Fibroblast of lung (primary cell): Measurements from ENCODE around the gene ST6GAL1. TPM values are rescaled to one million over a fixed set of nuclear protein-coding genes. Genes with fewer than 3 reads are reported as not detected.

Experiments used
- DNase-seq, 2 donors: peaks; one replicate each; pipeline versions ENCODE4 v3.0.0 to v3.0.0-alpha.2; 2010; ENCODE audit warnings: low read depth in 2 of 2
- H2AFZ ChIP-seq: 2 replicates; pipeline ENCODE4 v1.5.1; 2012; ENCODE audit warnings: low read length, control low read depth, inconsistent platforms
- H3K27ac ChIP-seq: 2 replicates; pipeline ENCODE4 v1.5.1; 2011; ENCODE audit warnings: low read length, control low read depth; ENCODE audit not compliant: insufficient read depth
- H3K27me3 ChIP-seq: 2 replicates; pipeline ENCODE4 v1.5.1; 2011; ENCODE audit warnings: mild to moderate bottlenecking, low read length; ENCODE audit not compliant: control insufficient read depth, insufficient read depth
- H3K36me3 ChIP-seq: 2 replicates; pipeline ENCODE4 v1.5.1; 2011; ENCODE audit warnings: low read length; ENCODE audit not compliant: control insufficient read depth, insufficient read depth
- H3K4me1 ChIP-seq: 2 replicates; pipeline ENCODE4 v1.5.1; 2011; ENCODE audit warnings: low read length; ENCODE audit not compliant: control insufficient read depth, insufficient read depth; ENCODE audit errors: extremely low read depth
- H3K4me2 ChIP-seq: 2 replicates; pipeline ENCODE4 v1.5.1; 2011; ENCODE audit warnings: low read length, control low read depth; ENCODE audit not compliant: insufficient read depth; ENCODE audit errors: extremely low read depth
- H3K4me3 ChIP-seq, 4 experiments: fragments of 200-600 bp in 1 of 4; sonication (generic) in 1 of 4; replicated peaks in 1 of 4; 2 replicates each; pipeline ENCODE4 v1.5.1; 2011 to 2016; ENCODE audit warnings: low read length in 4 of 4, low read depth in 3 of 4, mild to moderate bottlenecking in 3 of 4, control low read depth in 2 of 4, inconsistent platforms in 1 of 4, mixed read lengths in 1 of 4; ENCODE audit not compliant: insufficient read depth in 1 of 4; ENCODE audit errors: control extremely low read depth in 1 of 4
- H3K79me2 ChIP-seq: 2 replicates; pipeline ENCODE4 v1.5.1; 2012; ENCODE audit warnings: mild to moderate bottlenecking, low read length, inconsistent platforms; ENCODE audit not compliant: control insufficient read depth, insufficient read depth
- H3K9ac ChIP-seq: 2 replicates; pipeline ENCODE4 v1.5.1; 2011; ENCODE audit warnings: mild to moderate bottlenecking, low read length, control low read depth; ENCODE audit not compliant: insufficient read depth
- H3K9me3 ChIP-seq: 2 replicates; pipeline ENCODE4 v1.5.1; 2012; ENCODE audit warnings: low read depth, low read length; ENCODE audit not compliant: control insufficient read depth, insufficient read depth
- H4K20me1 ChIP-seq: 2 replicates; pipeline ENCODE4 v1.5.1; 2011; ENCODE audit warnings: low read length; ENCODE audit not compliant: control insufficient read depth, insufficient read depth; ENCODE audit errors: extremely low read depth
- EZH2 ChIP-seq: IDR thresholded peaks from 2 replicates; pipeline ENCODE4 v1.5.1; 2012; ENCODE audit warnings: low read length, control low read depth, mild to moderate bottlenecking; ENCODE audit errors: missing control alignments
- polyA plus RNA-seq, 2 donors: library from polyadenylated mRNA; depleted of rRNA in 1 of 2; stranded (reverse) in 1 of 2; unstranded in 1 of 2; fragments of >200 nt; gene quantifications; 2 replicates each; pipeline ENCODE4 v1.2.1, GENCODE V29; 2011 to 2012; ENCODE audit warnings: missing spikeins in 1 of 2
- total RNA-seq: library from RNA; depleted of rRNA; stranded (reverse); fragments of >200 nt; gene quantifications from 2 replicates; pipeline ENCODE4 v1.2.1, GENCODE V29; 2014
- TF ChIP-seq, protein P1 (sequence below), 2 donors: IDR thresholded peaks in 1 of 2; conservative IDR thresholded peaks in 1 of 2; 1 replicate in 1 of 2; 2 replicates in 1 of 2; pipeline ENCODE4 v1.5.1; 2011 to 2012; ENCODE audit warnings: low read length in 2 of 2, control low read depth in 1 of 2, inconsistent platforms in 1 of 2, low read depth in 1 of 2, mild to moderate bottlenecking in 1 of 2

Gene ST6GAL1
- total and polyA plus RNA-seq, 2 donors (not counting 1 experiment from before 2014, with no cell fraction given) = 0.83 to 1.00 TPM

DNA sequence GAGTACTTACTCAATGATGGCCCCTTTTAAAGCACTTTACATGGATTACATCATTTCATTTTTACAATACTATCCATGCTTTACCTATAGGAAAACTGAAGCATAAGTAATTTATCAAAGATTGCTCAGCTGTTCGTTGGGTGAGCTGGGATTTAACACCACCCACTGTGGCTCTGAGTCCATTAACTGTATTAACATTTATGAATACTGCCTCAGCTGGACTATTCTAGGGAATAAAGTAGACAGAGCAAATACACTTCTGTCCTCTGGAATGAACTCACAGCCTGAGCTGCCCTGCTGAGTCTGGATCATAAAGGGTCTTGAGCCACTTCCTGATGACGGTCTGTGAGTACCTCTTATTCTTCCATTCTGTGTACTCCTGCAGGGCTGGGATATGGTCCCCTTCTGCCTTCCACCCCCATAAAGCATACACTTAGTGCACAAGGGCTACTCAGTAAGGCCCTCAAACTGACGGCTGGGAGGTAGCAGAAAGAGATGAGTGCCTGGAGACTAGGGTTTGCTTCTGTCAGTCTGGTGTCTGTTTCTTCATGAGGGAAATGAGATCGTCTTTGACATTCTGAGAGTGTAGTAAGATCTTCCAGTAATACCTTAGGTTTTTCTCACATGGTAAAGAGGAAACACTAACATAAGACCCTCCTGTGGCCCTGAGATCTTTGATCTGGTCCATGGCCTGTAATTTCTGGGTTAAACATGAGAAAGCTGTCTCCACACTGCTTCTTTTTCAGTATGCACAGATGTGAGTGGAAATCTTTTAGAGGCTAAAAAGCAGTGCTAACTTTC lies 12.6 kb upstream of the ST6GAL1 start:
- Histone ChIP-seq H4K20me1 (no peaks in the 10 kb centered on the region), H3K4me2 (no peak overlapping the region), H2AFZ (no peak overlapping the region), H3K9me3 (no peaks in the 10 kb centered on the region), H3K4me3 (no peak overlapping the region), H3K79me2 (no peaks in the 10 kb centered on the region), H3K27ac (no peak overlapping the region), H3K27me3 (peaks cover 6% of the 10 kb centered on the region), H3K4me1 (no peaks in the 10 kb centered on the region), H3K9ac (no peak overlapping the region), H3K36me3 (no peaks in the 10 kb centered on the region)
- no peak for DNase-seq
- TF ChIP-seq, protein P1, sequence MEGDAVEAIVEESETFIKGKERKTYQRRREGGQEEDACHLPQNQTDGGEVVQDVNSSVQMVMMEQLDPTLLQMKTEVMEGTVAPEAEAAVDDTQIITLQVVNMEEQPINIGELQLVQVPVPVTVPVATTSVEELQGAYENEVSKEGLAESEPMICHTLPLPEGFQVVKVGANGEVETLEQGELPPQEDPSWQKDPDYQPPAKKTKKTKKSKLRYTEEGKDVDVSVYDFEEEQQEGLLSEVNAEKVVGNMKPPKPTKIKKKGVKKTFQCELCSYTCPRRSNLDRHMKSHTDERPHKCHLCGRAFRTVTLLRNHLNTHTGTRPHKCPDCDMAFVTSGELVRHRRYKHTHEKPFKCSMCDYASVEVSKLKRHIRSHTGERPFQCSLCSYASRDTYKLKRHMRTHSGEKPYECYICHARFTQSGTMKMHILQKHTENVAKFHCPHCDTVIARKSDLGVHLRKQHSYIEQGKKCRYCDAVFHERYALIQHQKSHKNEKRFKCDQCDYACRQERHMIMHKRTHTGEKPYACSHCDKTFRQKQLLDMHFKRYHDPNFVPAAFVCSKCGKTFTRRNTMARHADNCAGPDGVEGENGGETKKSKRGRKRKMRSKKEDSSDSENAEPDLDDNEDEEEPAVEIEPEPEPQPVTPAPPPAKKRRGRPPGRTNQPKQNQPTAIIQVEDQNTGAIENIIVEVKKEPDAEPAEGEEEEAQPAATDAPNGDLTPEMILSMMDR (conservative IDR thresholded peaks at IDR 0.05 in 1 of 2, IDR thresholded peaks at IDR 0.05 in 1 of 2; ENCODE audit: low read depth in 1 of 2, low read length in 2 of 2) = no peak
- no peak for TF ChIP-seq EZH2

DNA sequence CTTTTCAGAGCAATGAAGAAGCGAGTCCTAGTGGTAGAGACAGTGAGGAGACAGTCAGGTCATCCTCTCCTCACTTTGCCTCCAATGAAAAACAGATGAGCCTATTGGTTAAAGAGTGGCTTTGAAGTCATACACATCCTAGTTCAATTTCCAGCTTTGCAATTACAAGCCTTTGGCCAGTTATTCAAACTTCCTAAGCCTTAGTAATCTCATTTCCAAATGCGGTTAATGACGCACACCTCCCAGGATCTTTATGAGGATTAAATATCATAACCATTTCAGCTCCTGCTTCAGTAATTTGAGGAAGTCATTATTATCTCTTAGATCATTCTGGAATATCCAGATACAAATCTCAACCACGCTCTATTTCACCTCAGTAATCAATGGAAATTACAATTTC lies 10.0 kb upstream of the ST6GAL1 start:
- Histone ChIP-seq H2AFZ (no peak overlapping the region), H3K4me2 (no peak overlapping the region), H3K27ac (no peak overlapping the region), H3K27me3 (peaks cover 6% of the 10 kb centered on the region), H3K9ac (no peak overlapping the region), H3K79me2 (no peaks in the 10 kb centered on the region), H3K4me1 (no peaks in the 10 kb centered on the region), H3K9me3 (no peaks in the 10 kb centered on the region), H3K36me3 (no peaks in the 10 kb centered on the region), H3K4me3 (no peak overlapping the region), H4K20me1 (no peaks in the 10 kb centered on the region)
- TF ChIP-seq EZH2 = no peak
- TF ChIP-seq, protein P1 (conservative IDR thresholded peaks at IDR 0.05 in 1 of 2, IDR thresholded peaks at IDR 0.05 in 1 of 2; ENCODE audit: low read depth in 1 of 2, low read length in 2 of 2) = no peak
- no peak for DNase-seq

DNA sequence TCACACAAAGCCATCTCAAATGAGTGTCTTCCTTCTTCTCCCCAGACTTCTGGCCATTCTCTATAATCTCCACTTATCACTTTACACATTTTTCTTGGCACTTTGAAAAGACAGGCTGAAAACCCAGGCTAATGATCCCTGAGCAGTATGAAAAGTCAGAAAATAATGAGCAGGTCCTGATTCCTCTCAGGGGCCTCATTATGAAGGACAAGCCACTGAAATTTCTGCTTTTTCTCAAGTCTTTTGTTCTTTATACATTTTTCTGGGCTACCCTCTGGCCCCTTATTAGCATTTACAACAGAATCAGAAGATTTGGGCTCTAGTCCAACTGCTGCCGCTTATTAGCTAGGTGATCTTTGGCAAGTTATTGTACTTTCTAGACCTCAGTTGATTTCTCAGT lies 9.5 kb upstream of the ST6GAL1 start:
- DNase-seq = no peak
- H3K4me1 ChIP-seq = no peaks in the 10 kb centered on the region
- H2AFZ ChIP-seq = no peak overlapping the region
- no peak overlapping the region for H3K4me3 ChIP-seq
- TF ChIP-seq EZH2 = no peak
- TF ChIP-seq, protein P1 (conservative IDR thresholded peaks at IDR 0.05 in 1 of 2, IDR thresholded peaks at IDR 0.05 in 1 of 2; ENCODE audit: low read depth in 1 of 2, low read length in 2 of 2) = no peak
- H3K79me2 ChIP-seq = no peaks in the 10 kb centered on the region
- no peaks in the 10 kb centered on the region for H3K9me3 ChIP-seq
- H3K27ac ChIP-seq = no peak overlapping the region
- H3K4me2 ChIP-seq = no peak overlapping the region
- H4K20me1 ChIP-seq = no peaks in the 10 kb centered on the region
- H3K27me3 ChIP-seq = peaks cover 6% of the 10 kb centered on the region
- H3K36me3 ChIP-seq = no peaks in the 10 kb centered on the region
- no peak overlapping the region for H3K9ac ChIP-seq
